Stimulated activated CD4-positive, alpha-beta T cell treated with anti-CD3 and anti-CD28 coated beads, Interleukin-15, amount 100 ng/mL, for 48 hours (primary cell): Measurements from ENCODE around the gene TCEA3.

Source experiments
- DNase-seq, 2 donors: peaks; one replicate each; pipeline ENCODE4 v3.0.0-alpha.2; 2020; ENCODE audit warnings: low read depth in 2 of 2

The TCEA3 gene

DNA sequence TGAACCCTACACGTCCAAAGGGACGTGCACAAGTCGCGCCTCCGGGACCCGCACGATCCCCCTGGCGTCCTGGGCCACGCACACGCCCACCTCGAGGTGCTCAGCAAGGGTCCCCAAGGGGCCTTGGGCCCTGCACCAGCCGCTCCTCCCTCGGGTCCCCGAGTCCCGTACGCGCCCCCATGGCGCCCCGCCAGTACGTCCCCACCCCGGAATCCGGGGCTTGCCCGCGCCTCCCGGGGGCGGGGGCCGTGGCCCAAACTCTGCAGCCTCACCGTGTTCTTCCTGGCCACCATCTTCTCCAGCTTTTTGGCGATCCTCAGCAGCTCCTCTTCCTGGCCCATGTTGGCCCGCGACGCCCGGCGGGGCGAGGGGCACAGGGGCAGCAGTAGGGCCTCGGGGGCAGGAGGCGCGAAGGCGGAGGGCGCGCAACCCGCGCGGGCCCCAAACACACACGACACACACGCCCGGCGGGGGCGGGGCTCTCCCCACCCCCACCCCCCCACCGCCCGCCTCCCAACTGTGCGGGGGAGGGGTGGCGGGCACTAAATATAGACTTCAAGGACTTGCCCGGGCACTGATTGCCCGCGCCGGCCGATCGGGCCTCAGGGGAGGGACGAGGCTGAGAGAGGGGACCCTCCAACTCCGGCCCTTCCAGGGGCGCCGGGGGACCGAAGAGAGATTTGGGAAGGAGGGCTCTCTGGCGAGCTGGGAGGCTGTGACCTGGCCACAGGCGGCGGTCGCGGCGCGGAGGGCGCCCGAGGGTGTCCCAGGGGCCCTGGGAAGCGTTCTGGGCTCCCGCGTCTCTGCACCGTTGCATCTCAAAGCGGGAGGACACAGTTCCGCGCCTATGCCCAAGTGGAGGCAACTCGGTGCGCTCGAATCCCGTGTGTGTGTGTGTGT lies at the start of gene TCEA3:
TCEA3 (minus strand) TSS at position 456 of the 900 bp plus-strand sequence; CDS start at position 341, 115 bp downstream.
- DNase-seq: no peak

DNA sequence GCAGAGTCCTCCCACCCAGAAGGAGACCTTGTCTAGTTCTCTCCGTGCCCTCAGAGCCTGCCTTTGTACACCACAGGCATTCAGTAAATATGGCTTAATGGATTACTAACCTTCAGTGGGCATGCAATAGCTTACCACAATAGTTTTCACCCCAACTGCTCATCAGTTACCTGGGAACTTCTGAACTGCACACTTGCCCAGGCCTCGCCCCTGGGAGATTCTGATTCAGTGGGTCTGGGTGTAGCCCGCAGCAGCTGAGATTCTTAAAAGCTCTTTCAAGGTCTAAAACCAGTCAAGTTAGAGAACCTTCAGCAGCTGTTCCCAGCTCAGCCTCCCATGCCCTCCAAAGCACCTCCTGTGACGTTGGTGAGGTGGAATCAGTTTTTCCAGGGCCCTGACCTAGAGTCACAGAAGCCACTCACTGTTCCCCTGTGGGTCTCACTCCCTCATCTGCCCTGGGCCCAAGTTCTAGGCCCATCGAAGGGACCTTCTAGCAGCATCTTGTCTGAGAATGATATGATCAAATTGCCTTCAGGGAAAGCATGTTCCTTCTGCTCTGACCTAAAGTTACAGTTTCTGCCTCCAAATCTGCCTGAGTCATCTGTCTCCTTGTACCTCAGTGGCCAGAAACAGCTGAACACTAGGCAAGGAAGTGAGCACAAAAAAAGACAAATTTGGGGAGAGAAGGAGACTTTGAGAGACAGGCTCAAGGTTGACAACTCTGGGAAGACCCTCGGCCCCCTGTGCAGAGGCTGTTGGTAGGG lies 48.7 kb upstream of the TCEA3 start:
- no peak for DNase-seq

DNA sequence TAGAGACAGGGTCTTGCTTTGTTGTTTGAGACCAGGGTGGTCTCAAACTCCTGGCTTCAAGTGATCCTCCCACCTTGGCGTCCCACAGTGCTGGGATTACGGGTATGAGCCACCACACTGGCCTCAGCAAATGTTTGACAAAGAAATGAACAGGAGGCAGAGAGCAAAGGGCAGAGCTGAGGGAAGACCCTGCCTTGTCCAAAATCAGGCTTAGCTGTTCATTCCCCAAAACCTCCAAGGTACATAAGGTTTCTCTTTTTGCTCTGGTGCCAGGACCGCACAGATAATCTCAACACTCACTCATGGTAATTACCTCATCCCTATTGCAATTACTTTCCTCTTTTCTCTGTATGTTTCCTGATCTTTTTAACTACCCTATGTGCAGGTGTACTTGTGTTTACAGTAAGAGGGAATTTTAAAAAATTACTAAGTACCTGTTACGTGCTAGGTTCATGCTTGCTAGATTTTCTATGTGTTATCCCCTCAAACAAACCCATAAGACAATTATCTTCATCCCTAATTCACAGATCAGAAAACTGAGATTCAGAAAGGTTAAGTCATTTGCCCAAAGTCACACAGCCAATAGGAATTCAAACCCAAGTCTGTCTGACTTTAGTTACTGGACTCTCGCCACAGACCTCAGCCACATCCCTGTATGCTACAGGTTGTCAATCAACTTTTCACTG lies 47.9 kb upstream of the TCEA3 start:
- DNase-seq: no peak

DNA sequence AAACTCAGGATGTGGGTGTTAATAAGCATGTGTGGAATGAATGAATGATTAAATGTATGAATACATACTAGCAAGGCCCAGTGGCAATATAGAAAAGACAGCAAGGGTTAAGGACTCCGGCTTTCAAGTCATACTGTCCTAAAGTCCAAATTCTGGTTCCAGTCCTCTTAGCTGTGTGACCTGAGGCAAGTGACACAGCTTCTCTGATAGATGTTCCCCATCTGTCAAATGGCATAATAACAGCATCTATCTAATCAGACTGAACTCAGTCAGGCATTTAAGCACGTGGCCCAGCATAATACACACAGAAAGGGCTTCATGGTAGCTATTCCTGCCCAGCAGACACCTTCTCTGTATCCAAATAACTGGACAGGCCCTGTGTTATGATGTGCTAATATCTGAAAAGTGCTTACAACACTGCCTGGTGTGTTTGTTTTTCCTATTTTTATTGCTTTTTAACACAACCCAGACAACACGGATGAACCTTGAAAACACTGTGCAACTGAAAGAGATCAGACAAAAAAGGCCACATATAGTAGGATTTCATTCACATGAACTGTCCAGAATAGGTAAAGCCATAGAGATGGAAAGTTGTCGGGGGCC lies 47.0 kb upstream of the TCEA3 start:
- DNase-seq: no peak

GRCh38 chr1:23470282-23471070 lies 45.9 kb upstream of the TCEA3 start:
- no peak for DNase-seq

DNA sequence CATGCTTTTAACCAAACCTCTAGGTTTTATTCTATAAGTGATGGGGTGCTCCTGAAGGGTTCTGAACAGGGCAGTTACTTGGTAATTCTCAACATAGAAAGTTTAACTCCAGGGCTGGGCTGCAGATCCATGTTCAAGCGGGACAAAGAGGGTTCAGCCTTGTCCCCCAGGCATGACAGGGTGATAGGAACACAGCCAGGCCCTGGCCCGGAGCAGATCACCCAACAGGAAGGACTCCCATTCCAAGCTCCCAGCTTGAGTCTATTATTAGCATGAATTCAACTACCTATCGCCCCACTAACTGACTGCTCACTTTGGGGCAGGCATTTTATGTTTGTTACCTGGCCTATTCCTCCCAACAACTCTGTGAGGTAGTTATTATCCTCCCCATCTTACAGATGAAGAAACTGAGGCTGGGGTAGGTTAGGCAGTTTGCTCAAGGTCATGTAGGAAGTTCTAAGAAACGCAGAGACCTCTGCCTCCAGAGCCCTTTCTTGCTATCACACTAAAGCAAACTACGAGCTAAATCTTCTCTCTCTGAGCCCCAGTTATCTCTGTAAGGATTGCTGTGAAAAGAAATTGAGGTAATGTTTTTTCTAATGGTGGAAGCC lies 44.9 kb upstream of the TCEA3 start:
- DNase-seq: no peak

GRCh38 chr1:23466423-23466989 lies 42.0 kb upstream of the TCEA3 start:
- no peak for DNase-seq

DNA sequence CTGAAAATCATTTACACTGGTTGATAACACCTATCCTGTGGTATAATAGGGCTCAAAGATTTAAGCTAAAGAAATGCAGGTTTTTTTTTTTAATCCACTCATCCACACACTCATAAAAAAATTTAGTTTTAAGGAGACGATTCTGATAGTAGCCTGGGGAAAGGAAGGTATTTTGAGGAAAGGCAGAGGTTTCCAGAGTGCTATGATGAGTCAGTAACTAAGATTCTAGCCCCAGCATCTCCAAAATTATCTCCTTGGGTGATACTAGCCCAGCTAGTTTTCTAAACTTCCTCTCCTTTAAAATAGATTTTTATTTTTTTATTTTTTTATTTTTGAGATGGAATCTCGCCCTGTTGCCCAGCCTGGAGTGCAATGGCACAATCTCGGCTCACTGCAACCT lies 38.7 kb upstream of the TCEA3 start:
- DNase-seq: no peak

DNA sequence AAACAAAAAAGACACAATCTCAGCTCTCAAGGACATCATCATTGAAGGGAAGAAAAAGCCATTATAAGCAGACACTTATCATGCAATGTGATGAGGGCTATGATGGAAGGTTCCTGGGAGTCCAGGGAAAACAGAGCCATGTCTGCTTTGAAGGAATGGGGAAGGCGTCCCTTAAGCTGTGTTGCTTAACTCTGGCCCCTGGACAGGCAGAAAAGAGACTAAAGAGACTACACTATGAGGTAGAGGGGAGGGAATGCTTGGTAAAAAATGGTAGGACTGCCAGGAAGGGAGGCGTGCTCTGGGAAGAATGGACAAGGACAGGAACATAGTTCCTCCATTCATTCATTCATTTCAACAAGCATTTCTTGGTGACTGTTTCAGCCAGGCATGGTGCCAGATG lies 38.2 kb upstream of the TCEA3 start:
- DNase-seq: no peak

GRCh38 chr1:23461050-23461449 lies 36.5 kb upstream of the TCEA3 start:
- no peak for DNase-seq

- DNase-seq: no peak
These were observed 36.0 kb upstream of the TCEA3 start for GRCh38 chr1:23460519-23460918.

DNA sequence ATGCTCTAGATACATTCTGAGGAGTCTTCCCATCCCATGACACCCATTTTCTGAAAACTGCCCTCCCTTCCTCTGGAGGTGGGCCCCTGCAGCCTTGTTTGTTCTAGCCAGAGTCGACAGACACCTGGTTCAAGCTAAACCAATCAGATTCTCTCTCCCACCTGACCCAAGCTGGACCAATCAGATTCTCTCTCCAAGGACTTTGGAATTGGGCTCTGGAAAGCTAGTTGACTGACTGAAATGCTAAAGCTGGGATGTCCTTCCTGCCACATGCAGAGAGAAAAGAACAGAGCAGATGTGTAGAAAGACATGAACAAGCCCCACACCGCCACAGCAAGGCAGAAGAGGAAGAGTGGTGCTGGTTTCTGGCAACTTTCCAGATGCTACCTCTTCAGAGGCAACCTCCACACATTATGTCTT lies 34.8 kb upstream of the TCEA3 start:
- DNase-seq: no peak

GRCh38 chr1:23456226-23456625 lies 31.7 kb upstream of the TCEA3 start:
- DNase-seq: no peak

DNA sequence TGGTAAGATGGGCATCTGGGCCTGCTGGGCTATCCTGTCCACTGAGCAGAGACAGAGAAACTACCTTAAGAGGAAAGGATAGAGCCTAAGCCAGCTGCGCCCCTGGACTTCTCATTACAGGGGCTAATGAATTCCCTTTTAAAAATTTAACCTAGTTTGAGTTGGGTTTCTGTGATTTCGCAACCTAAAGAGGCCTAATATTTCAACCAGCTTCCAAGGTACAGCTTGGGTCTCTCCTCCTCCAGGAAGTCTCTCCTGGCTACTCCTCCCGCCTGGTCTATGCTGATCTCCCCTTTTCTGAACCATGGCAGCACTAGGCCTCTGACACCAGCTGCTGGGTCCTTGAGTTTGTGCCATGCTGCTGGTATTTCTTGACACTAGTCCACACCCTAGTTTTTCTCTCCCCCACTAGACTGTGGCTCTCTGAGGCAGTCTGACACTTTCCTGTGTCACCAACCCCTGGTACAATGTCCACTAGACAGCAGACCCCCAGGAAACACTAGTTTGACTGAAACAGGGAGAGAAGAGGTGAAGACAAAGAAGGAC lies 29.0 kb upstream of the TCEA3 start:
- no peak for DNase-seq

DNA sequence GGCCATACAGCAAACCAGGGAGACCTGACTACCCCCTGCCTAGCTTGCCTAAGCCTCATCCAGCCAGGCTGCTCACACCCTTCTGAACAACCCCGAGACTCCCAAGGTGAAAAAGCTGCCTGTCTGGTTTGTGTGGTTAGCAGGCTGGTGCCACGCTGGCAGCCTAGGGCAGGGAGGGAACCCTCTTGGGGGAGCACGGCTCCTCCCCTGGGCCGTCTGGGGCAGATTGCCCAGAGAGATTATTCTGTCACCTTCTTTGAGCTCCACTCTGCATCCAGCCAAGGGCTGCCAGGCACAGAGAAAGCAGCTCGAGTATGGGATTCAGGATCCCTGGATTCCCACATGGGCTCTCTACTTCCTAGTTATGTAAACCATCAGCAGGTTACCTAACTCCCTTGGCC lies 27.5 kb upstream of the TCEA3 start:
- DNase-seq: peak in 1 of 2 donors; percentile 1

- no peak for DNase-seq
These were observed 26.9 kb upstream of the TCEA3 start for GRCh38 chr1:23451441-23451840.

GRCh38 chr1:23450894-23451293 lies 26.3 kb upstream of the TCEA3 start:
- no peak for DNase-seq

DNA sequence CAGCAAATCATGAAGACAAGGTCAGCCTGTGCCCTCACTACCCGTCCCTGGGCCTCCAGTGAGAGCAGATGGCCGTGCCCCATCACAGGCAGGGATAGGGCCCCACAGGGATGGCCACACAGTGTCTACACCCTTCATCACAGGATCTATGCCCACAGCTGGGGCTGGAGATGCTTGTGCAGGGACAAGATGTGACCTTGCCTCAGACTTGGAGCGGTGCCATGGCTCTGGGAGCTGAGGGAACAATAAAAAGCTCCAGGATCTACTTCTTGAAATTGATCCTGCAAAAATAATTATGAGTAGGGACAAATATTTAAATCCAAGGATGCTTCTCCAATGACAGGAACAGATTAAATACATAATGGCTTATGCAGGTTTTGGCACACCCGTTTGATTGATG lies 25.4 kb upstream of the TCEA3 start:
- no peak for DNase-seq

DNA sequence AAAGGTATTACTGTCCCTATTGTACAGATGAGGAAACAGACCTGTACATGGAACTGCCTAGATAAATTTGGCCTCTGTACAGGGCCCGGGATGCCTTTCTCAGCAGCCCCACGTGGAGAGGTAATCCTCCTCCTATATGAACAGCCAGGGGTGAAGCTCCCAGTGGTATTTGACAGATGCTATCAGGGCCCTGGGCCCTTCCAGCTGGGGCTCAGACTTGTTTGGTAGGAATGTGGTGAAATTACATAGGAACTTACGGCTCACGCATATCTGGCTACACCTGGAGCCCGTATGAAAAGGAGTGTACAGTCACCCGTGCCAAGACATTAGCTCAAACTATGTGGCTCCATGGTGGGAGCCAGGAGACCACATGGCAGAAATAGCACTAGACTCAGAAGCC lies 24.8 kb upstream of the TCEA3 start:
- no peak for DNase-seq

DNA sequence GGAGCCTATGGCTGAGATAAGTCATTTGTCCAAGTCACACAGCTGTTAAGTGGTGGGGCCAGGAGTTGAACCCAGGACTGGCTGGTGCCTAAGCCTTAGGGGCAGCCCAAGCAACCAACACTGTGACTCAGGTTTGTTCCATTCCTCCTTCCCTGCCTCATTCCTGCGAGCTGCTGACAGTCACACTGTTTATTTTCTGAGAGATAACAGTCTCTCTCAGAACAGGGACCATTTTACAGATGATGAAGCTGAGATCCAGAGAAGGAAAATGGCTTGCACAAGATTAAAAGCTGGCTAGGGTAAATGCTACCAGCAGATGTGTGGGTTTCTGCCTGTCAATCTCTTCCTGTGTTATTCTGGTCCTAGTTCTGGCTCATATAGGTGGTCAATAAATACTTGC lies 24.3 kb upstream of the TCEA3 start:
- DNase-seq: no peak
